Right lobe of liver (tissue), 4 donors: ENCODE measurements around the gene DST.

Source experiments
- POLR2A ChIP-seq: fragments of 450-650 bp; IDR thresholded peaks from one replicate; pipeline ENCODE4 v1.6.1; 2017; ENCODE audit warnings: antibody characterized with exemption, mild to moderate bottlenecking
- TF ChIP-seq, protein P1 (sequence below), 4 donors: fragments of 200-600 bp in 3 of 4; fragments of 450-650 bp in 1 of 4; IDR thresholded peaks; one replicate each; pipeline versions ENCODE4 v1.5.1 to v1.8.0; 2016 to 2022; ENCODE audit warnings: antibody characterized with exemption in 4 of 4, mild to moderate bottlenecking in 2 of 4
- donor health status: DM: no; HTN: no; CAD: no.
- donor health status: DM: no; HTN: no; CAD: no.
- donor health status: DM: no; HTN: yes; CAD: no.

DNA sequence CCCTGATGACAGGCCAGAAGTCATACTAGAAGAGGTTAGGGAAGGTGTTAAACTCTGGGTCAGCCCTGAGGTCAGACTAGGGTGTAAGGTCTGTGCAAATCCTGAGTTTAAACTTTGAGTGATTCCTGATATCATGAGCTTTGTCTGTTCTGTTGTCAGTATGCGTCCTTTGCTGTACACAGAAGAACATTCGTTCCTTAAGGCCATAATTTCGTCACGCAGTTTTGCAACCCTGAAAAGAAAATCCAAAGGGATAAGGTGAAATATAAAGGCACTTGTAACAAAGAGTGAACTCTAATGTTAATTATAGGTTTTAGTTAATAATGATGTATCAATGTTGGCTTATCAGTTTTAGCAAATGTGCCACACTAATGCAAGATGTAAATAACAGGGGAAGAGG lies 2.3 kb downstream of the DST start:
- TF ChIP-seq, protein P1, sequence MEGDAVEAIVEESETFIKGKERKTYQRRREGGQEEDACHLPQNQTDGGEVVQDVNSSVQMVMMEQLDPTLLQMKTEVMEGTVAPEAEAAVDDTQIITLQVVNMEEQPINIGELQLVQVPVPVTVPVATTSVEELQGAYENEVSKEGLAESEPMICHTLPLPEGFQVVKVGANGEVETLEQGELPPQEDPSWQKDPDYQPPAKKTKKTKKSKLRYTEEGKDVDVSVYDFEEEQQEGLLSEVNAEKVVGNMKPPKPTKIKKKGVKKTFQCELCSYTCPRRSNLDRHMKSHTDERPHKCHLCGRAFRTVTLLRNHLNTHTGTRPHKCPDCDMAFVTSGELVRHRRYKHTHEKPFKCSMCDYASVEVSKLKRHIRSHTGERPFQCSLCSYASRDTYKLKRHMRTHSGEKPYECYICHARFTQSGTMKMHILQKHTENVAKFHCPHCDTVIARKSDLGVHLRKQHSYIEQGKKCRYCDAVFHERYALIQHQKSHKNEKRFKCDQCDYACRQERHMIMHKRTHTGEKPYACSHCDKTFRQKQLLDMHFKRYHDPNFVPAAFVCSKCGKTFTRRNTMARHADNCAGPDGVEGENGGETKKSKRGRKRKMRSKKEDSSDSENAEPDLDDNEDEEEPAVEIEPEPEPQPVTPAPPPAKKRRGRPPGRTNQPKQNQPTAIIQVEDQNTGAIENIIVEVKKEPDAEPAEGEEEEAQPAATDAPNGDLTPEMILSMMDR (IDR thresholded peaks at IDR 0.05), result no peak
- no peak for TF ChIP-seq POLR2A
